GM19455 (cell line): ENCODE measurements around the gene AMH.
"Not testable (repeated sequence)": the region's sequence is repeated elsewhere in the genome, so short reads cannot be mapped to it uniquely, and the experiment has no call there.

Source experiments
- ATAC-seq: cut with Tn5 transposase; IDR thresholded peaks from one replicate; pipeline ENCODE4 v1.9.1; 2021; ENCODE audit not compliant: unreplicated experiment

Gene AMH

GRCh38 chr19:2269244-2270156 is 20.4 kb downstream of the AMH start:
- peak; percentile 56 for ATAC-seq

GRCh38 chr19:2270157-2270422 is 21.0 kb downstream of the AMH start:
- no peak for ATAC-seq

- no peak for ATAC-seq
Measured at GRCh38 chr19:2270423-2271233, 21.5 kb downstream of the AMH start.

DNA sequence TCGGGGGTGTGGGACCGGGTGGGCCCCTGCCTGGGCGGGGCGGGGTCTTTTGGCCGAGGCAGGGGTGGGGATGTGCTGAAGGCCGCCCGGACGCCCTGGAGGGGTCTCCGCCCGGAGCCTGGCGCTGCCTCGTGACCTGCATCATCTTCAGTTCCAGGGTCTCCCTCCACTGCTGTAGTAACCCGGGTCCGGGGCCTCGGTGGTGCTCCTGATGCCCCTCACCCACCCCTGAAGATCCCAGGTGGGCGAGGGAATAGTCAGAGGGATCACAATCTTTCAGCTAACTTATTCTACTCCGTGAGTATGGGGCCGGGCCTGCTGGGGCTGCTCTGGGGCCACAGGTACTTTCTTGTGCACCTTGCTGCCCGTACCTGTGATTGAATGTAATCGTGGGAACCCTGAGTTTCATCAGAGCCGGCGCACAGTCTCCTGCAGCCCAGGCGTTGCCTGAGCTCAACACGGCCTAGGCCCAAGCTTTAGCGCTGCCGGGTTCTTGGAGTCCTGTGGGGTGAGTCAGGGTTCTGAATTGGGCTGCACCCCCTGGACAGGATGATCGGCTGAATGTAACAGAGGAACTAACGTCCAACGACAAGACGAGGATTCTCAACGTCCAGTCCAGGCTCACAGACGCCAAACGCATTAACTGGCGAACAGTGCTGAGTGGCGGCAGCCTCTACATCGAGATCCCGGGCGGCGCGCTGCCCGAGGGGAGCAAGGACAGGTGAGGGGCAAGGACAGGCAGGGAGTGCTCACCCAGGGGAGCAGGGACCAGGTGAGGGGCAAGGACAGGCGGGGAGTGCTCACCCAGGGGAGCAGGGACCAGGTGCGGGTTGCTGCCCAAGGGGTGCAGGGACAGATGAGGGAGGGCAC is 22.3 kb downstream of the AMH start:
- ATAC-seq: no peak

DNA sequence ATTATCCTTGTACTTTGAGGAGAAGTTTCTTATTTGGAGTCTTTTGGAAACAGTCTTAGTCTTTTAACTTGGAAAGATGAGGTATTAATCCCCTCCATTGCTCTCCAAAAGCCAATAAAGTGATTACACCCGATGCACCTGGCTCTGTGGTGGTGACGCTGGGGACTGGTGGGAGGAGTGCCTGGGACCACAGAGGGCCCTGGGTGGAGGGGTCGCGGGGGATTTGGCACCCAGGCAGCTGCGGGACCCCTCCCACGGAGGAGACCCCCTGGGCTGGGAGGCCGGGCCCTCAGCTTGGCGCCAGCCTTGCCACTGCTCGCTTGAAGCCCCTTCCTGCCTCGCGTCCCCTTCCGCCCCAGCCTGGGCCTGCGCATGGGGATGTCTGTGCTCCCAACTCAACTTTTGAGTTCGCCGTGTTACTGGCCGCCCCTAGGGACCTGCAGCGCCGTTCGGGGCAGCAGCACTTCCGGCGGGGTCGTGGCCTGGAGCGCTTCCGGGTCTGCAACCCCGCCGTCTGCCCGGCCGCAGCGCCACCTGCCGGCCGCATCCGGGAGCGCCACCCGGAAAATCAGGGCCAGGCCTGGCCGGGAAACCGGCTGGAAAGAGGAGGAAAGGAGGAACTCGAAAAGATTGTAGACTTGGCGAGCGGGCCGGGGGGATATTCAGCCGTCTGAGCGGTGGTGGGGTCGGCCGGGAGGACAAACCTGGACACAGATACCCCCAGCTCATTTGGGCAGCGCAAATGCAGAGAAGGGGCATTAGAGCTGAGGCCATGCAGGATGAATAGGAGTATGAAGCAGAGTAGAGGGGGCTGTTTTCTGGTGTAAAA is 24.4 kb downstream of the AMH start:
- ATAC-seq: no peak

DNA sequence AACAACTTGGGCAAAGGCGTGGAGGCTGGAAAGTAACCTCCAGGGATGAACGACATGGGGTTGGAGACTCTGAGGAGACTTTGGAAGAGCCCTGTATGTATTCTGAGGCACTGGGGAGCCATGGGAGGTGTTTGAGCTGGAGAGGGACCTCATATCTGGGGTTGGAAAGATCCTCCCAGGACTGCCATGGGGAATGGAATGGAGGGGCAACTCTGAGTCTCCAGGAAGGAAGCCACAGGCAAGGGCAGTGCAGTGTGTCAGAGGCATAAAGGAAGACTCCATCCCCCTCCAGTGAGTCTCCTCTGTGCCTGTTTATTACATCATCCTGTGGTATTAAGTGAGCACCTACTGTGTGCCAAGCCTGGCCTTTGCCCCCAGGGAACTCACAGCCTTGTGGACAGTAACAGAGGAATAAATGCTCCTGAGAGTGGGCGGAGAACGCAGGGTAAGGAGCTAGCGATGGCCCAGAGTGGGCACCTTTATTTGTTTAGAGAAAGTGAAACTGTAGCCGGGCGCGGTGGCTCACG is 25.1 kb downstream of the AMH start:
- ATAC-seq: no peak

- ATAC-seq: no peak
Measured at GRCh38 chr19:2274931-2275535, 25.9 kb downstream of the AMH start.

DNA sequence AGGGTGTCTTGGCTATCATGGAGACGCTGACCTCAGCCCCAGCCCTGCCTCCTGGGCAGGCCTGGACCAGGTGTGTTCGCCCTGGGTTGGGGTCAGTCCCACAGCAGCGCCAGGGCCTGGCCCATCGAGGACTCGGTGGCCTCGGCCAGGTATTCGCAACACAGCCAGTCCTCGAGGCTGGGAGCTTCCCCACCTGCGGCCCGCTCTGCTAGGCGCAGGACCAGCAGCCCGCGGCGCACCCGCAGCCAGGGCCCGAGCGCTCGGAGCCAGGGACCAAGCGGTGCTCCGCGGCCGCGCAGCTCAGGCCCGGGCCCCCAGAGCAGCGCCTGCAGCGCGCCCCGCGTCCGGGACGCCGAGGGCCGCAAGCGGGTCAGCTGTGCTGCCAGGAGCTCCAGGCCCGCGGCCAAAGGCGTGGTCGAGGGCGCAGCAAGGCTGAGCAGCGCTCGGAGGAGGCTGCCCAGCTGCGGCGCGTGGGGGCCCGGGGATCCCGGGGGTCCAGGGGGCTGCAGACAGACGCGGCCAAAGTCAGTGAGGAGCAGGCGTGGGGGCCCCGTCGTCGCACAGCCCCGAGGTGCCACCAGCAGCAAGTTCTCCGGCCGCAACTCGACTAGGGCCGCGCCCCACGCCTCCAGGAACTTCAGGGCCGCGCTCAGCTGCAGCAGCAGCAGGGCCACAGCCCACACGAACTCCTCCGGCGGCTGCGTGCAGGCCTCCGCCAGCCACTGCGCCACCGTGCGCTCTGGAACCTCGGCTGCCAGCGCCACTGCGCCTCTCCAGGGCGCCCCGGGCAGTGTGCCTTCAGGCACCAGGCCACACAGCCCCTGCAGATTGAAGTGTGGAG is 26.7 kb downstream of the AMH start:
- ATAC-seq: no peak

GRCh38 chr19:2276429-2276986 is 27.4 kb downstream of the AMH start:
- ATAC-seq: no peak

- no peak for ATAC-seq
Measured at GRCh38 chr19:2277138-2277537, 28.0 kb downstream of the AMH start.

DNA sequence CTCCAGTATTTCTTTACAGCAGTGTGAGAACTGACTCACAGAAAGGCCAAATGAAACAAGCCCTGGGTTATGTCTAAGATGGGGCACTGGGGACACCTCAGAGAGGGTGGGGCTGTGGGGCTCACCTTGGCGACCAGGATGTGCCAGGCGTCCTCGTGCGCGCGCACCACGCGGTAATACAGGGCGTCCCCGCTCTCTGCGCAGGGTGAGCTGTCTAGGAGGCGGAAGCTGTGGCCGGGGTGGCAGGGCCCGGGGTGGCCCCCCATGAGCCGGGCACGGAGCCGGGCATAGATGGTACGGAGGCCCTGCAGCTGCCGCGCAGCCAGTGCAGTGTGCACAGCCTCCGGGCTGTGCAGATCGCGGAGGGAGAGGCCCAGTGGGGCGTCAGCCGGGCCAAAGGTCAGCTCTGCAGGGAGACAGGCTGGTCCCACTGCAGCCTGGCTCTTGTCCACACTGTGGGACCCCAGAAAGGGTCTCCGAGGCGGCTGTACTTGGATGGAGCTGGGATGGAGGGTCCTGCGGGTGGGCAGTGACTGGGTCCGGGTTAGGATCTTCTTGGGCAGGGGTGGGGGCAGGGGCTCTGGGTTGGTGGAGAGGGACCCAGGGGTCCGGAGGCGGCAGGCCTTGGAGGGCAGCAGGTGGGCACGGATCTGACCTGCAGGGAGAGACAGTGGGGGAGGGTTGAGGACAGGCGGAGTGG is 29.5 kb downstream of the AMH start:
- ATAC-seq: no peak

DNA sequence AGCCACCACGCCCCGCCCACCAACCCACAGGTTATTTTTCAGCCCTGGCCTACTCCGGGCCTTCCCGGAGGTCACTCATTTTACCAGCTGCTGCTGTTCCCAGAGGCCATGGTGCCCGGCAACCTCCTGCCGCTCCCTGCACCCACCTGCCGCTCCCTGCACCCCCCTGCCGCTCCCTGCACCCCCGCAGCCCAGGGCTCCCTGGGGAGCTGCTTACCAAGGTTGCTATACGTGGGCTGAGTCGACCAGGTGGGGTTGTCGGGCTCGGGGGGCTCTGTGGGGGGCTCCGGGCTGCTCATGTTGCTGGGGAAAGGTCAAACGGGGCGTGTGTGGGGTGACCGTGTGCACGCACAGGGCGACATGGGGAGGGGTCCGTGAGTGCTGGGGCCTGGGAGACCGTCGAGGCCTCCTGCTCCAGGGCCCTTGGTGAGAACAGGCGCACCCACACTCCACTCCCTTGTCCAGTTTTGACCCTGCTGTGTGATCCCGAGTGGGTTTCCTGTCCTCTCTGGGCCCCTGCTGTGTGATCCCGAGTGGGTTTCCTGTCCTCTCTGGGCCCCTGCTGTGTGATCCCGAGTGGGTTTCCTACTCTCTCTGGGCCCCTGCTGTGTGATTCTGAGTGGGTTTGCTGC is 31.6 kb downstream of the AMH start:
- ATAC-seq: no peak

- ATAC-seq: not testable (repeated sequence)
Measured at GRCh38 chr19:2281265-2282061, 32.3 kb downstream of the AMH start.

DNA sequence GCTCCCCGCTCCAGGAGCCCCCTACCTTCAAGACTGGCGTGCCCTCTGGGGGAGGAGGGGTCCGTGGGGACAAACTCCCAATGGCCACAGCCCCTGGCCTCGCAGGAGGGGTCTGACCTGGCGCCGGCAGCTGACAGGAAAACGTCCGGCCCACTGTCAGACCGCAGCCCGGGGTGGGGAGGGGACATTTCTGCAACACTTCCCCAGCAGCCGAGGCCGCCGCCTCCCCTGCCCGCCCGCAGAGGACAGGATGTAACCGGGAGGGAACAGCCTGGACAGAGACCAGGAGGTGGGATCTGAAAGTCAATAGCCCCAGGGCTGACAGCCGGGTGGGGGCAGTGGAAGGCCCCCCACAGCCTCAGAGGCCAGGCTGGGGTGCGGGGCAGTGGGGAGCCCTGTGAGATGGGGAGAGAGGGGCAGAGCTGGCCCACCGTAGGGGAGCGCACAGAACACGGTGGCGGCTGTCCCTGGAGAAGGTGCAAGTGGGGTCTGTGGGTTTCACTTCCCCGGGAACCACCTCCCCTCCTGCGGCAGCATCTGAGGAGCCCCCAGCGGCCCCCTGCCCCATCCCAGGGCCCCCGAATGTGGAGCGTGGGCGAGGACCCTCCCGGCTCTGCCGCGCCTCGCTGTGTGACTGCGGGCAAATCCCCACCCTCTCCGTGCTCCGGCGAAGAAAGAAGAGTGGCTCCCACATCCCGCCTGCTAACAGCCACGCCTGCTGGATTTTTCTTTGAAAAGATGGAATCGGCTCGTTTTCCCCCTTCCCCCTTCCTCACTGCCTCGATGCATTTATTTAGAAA is 33.1 kb downstream of the AMH start, which contains the start of gene PEAK3:
Gene PEAK3 (minus strand): TSS at position 114 of the 800 bp plus-strand sequence. CDS start 1,244 bp downstream, outside the sequence.
- ATAC-seq: no peak

- no peak for ATAC-seq
Measured at GRCh38 chr19:2282862-2283237, 33.7 kb downstream of the AMH start.
